ENCODE data around the gene C19orf12. TPM values are rescaled to one million over a fixed set of nuclear protein-coding genes. Genes with fewer than 3 reads are reported as not detected.

C19orf12 gene
- total and polyA plus RNA-seq, 2 of the 4 experiments (the other 2 are of a cell fraction) = 16.3 to 24.0 TPM

GRCh38 chr19:29665826-29666577, 49.1 kb downstream of the C19orf12 start:
- Histone ChIP-seq H4K5ac (ENCODE audit: low read depth, low read length) (peak overlapping the region; percentile 65), H4K20me1 (ENCODE audit: insufficient read depth, low read length) (peaks cover 22% of the 10 kb centered on the region), H3K79me1 (ENCODE audit: low read depth in 1 of 2, low read length in 2 of 2) (peaks cover 11 to 54% of the 10 kb centered on the region in 2 experiments; a peak in 3 of 4 replicates), H3K4me3 (ENCODE audit: insufficient read depth, low read depth, low read length) (peak overlapping the region; percentile 90), H3K4me2 (ENCODE audit: low read depth, low read length) (peak overlapping the region; percentile 95), H4K91ac (ENCODE audit: insufficient read depth, low read depth, low read length) (peak overlapping the region; percentile 55), H2BK5ac (ENCODE audit: low read depth, low read length, poor library complexity, severe bottlenecking) (peak overlapping the region; percentile 54), H2AFZ (replicated peaks; ENCODE audit: low read length, poor library complexity) (peak overlapping the region; percentile 96), H4K8ac (ENCODE audit: low read depth in 2 of 2, low read length in 2 of 2) (peak overlapping the region in 1 of 2 experiments; percentile 69; a peak in 1 of 4 replicates), H3K4ac (ENCODE audit: low read depth, low read length) (peak overlapping the region; percentile 84), H3K9me1 (ENCODE audit: insufficient read depth, low read length) (peaks cover 12% of the 10 kb centered on the region), H3K36me3 (ENCODE audit: control insufficient read depth, insufficient read depth, low read length) (no peaks in the 10 kb centered on the region), H2AK9ac (replicated peaks; ENCODE audit: low read depth, low read length, poor library complexity) (peak overlapping the region; percentile 95), H2BK20ac (ENCODE audit: low read depth, low read length) (no peak overlapping the region; the same call in 1 of the 2 replicates), H3K4me1 (ENCODE audit: control insufficient read depth, insufficient read depth, low read length) (peaks cover 25% of the 10 kb centered on the region), H3K23ac (ENCODE audit: low read depth, low read length) (peak overlapping the region; percentile 84), H3K27ac (ENCODE audit: insufficient read depth, low read length) (peak overlapping the region; percentile 84), H3K9me3 (ENCODE audit: control insufficient read depth, insufficient read depth, low read length) (no peaks in the 10 kb centered on the region), H3K14ac (replicated peaks; ENCODE audit: low read depth, low read length) (peak overlapping the region; percentile 82), H2AK5ac (ENCODE audit: low read depth, low read length) (peak overlapping the region; percentile 22; the same call in 1 of the 2 replicates), H3K27me3 (ENCODE audit: control insufficient read depth, insufficient read depth, low read length) (no peaks in the 10 kb centered on the region), H2BK120ac (ENCODE audit: low read depth, low read length) (peak overlapping the region; percentile 66), H3K9ac (ENCODE audit: low read depth, low read length) (peak overlapping the region; percentile 66), H3K56ac (ENCODE audit: extremely low read depth, insufficient read depth, low read length) (no peak overlapping the region; the same call in 1 of the 2 replicates), H2BK15ac (ENCODE audit: low read depth, low read length) (no peak overlapping the region), H3K18ac (ENCODE audit: low read depth, low read length) (peak overlapping the region; percentile 63)
- 0% methylated on average over 10 of the region's 30 CpGs; no CpG with 5 or more reads in 1 of the 2 experiments for WGBS, 2 experiments (ENCODE audit: extremely low coverage in 2 of 2, insufficient read length in 1 of 2)
- peak; percentile 21 for ATAC-seq (ENCODE audit: low read depth)
- ChIA-PET POLR2A (ENCODE audit: unreplicated experiment) (interaction anchor here (0.6 kb wide), 1 partner anchor 48 kb away, joined by 3 read pairs; no protein-coding TSS in a partner anchor), CTCF (interaction anchor here (0.7 to 1.3 kb wide), 4 partner anchors 23 to 60 kb away, joined by 3 read pairs; partner anchors contain the start of gene POP4)
- DNase-seq = peak; percentile 66
- in situ Hi-C loops (cut with MboI; ENCODE audit: low sequenced_read_pairs) = no loop called here
- TF ChIP-seq MXI1 (IDR thresholded peaks at IDR 0.05; ENCODE audit: borderline replicate concordance, low read depth, low read length) (peak; percentile 25; the same call in 1 of the 2 replicates), MAFK (IDR thresholded peaks at IDR 0.05; ENCODE audit: low read depth, low read length) (no peak), MAZ (IDR thresholded peaks at IDR 0.05; ENCODE audit: borderline replicate concordance, low read depth, low read length) (no peak), RFX5 (IDR thresholded peaks at IDR 0.05; ENCODE audit: low read depth, low read length) (no peak), POLR2A (IDR thresholded peaks at IDR 0.05; ENCODE audit: low read depth, low read length) (peak; percentile 32; the same call in 1 of the 2 replicates)
- dilution Hi-C loops (cut with HindIII; ENCODE audit: low sequenced_read_pairs, unreplicated experiment) = no loop called here
- no TSS peak for BruUV-seq (replicated peaks)
- intact Hi-C loops (cut with micrococcal nuclease) = loop anchor here (2.0 kb wide), 1 partner anchor 21 kb away; no protein-coding TSS in a partner anchor
